Subcutaneous abdominal adipose tissue (tissue), 5 donors: ENCODE data around the gene SLC38A11.
"Not testable (repeated sequence)": the region's sequence is repeated elsewhere in the genome, so short reads cannot be mapped to it uniquely, and the experiment has no call there.

Experiments
- H3K27ac ChIP-seq: one replicate; pipeline ENCODE4 v1.7.0; 2013; ENCODE audit warnings: low read depth, mild to moderate bottlenecking, inconsistent platforms, low read length, moderate library complexity
- H3K27me3 ChIP-seq, 5 donors: one replicate each; pipeline ENCODE4 v1.7.0; 2013; ENCODE audit warnings: low read length in 5 of 5, inconsistent platforms in 1 of 5; ENCODE audit not compliant: control insufficient read depth in 5 of 5, insufficient read depth in 4 of 5
- H3K36me3 ChIP-seq, 5 donors: one replicate each; pipeline ENCODE4 v1.7.0; 2013; ENCODE audit warnings: low read length in 5 of 5; ENCODE audit not compliant: control insufficient read depth in 5 of 5, insufficient read depth in 5 of 5
- H3K4me1 ChIP-seq, 5 donors: one replicate each; pipeline ENCODE4 v1.7.0; 2013; ENCODE audit warnings: low read length in 5 of 5, mild to moderate bottlenecking in 3 of 5, moderate library complexity in 1 of 5; ENCODE audit not compliant: control insufficient read depth in 5 of 5, insufficient read depth in 5 of 5
- H3K4me3 ChIP-seq, 5 donors: one replicate each; pipeline ENCODE4 v1.7.0; 2013; ENCODE audit warnings: low read length in 5 of 5, low read depth in 1 of 5
- H3K9ac ChIP-seq, 5 donors: one replicate each; pipeline ENCODE4 v1.7.0; 2013; ENCODE audit warnings: low read length in 5 of 5, mild to moderate bottlenecking in 4 of 5, moderate library complexity in 3 of 5
- H3K9me3 ChIP-seq, 5 donors: one replicate each; pipeline ENCODE4 v1.7.0; 2013; ENCODE audit warnings: low read length in 5 of 5; ENCODE audit not compliant: control insufficient read depth in 5 of 5
- donor health status: healthy.
- donor health status: healthy.
- donor health status: healthy.
- donor health status: healthy.
- donor health status: healthy.

SLC38A11 gene

GRCh38 chr2:164868563-164869419 is 86.5 kb downstream of the SLC38A11 start:
- Histone ChIP-seq H3K4me3 (no peak overlapping the region), H3K9ac (peak overlapping the region in 1 of 5 donors; percentile 20), H3K36me3 (no peaks in the 10 kb centered on the region), H3K27me3 (no peaks in the 10 kb centered on the region), H3K9me3 (no peaks in the 10 kb centered on the region), H3K4me1 (peaks cover 0 to 23% (median 15%) of the 10 kb centered on the region in 5 donors), H3K27ac (peak overlapping the region; percentile 6)

- no peaks in the 10 kb centered on the region for H3K27me3 ChIP-seq
- no peak overlapping the region for H3K4me3 ChIP-seq
- H3K27ac ChIP-seq = peak overlapping the region; percentile 5
- no peaks in the 10 kb centered on the region for H3K36me3 ChIP-seq
- H3K4me1 ChIP-seq = peaks cover 0 to 23% (median 15%) of the 10 kb centered on the region in 5 donors
- no peak overlapping the region for H3K9ac ChIP-seq
- H3K9me3 ChIP-seq = no peaks in the 10 kb centered on the region
These were observed 87.4 kb downstream of the SLC38A11 start for GRCh38 chr2:164867779-164868397.

GRCh38 chr2:164866381-164866780 is 88.9 kb downstream of the SLC38A11 start:
- not testable (repeated sequence) for H3K9ac ChIP-seq, H3K36me3 ChIP-seq, H3K27ac ChIP-seq, H3K9me3 ChIP-seq, H3K4me3 ChIP-seq, H3K27me3 ChIP-seq
- peaks cover 0 to 17% (median 12%) of the 10 kb centered on the region in 5 donors for H3K4me1 ChIP-seq

- Histone ChIP-seq H3K4me3 (no peak overlapping the region), H3K27ac (no peak overlapping the region), H3K27me3 (no peaks in the 10 kb centered on the region), H3K9ac (no peak overlapping the region), H3K9me3 (no peaks in the 10 kb centered on the region), H3K4me1 (no peaks in the 10 kb centered on the region), H3K36me3 (no peaks in the 10 kb centered on the region)
These were observed 94.7 kb downstream of the SLC38A11 start for GRCh38 chr2:164860694-164861042.

- H3K4me1 ChIP-seq, H3K27me3 ChIP-seq, H3K9ac ChIP-seq, H3K4me3 ChIP-seq, H3K36me3 ChIP-seq, H3K9me3 ChIP-seq, H3K27ac ChIP-seq: not testable (repeated sequence)
These were observed 95.2 kb downstream of the SLC38A11 start for GRCh38 chr2:164859906-164860693.

- no peaks in the 10 kb centered on the region for H3K9me3 ChIP-seq
- no peaks in the 10 kb centered on the region for H3K36me3 ChIP-seq
- no peak overlapping the region for H3K27ac ChIP-seq
- no peaks in the 10 kb centered on the region for H3K27me3 ChIP-seq
- H3K9ac ChIP-seq = no peak overlapping the region
- H3K4me3 ChIP-seq = no peak overlapping the region
- H3K4me1 ChIP-seq = no peaks in the 10 kb centered on the region
These were observed 96.0 kb downstream of the SLC38A11 start for GRCh38 chr2:164859251-164859818.

GRCh38 chr2:164852086-164852485 is 103.2 kb downstream of the SLC38A11 start:
- peaks cover 0 to 25% (median 12%) of the 10 kb centered on the region in 5 donors for H3K4me1 ChIP-seq

GRCh38 chr2:164850235-164850634 is 105.1 kb downstream of the SLC38A11 start:
- H3K4me3 ChIP-seq = no peak overlapping the region
- peak overlapping the region in 2 of 5 donors; percentile 59 to 66 for H3K9ac ChIP-seq
- H3K27me3 ChIP-seq = no peaks in the 10 kb centered on the region
- H3K27ac ChIP-seq = peak overlapping the region; percentile 79
- peaks cover 0 to 25% (median 12%) of the 10 kb centered on the region in 5 donors for H3K4me1 ChIP-seq
- no peaks in the 10 kb centered on the region for H3K9me3 ChIP-seq
- H3K36me3 ChIP-seq = no peaks in the 10 kb centered on the region

More at GRCh38 chr2:164852086-164852485, 103.2 kb downstream of the SLC38A11 start:
- Histone ChIP-seq H3K27me3 (no peaks in the 10 kb centered on the region), H3K36me3 (no peaks in the 10 kb centered on the region), H3K9ac (no peak overlapping the region), H3K4me3 (no peak overlapping the region), H3K27ac (no peak overlapping the region), H3K9me3 (no peaks in the 10 kb centered on the region)

- H3K27ac ChIP-seq = peak overlapping the region; percentile 79
- H3K36me3 ChIP-seq = no peaks in the 10 kb centered on the region
- peak overlapping the region in 1 of 5 donors; percentile 48 for H3K9ac ChIP-seq
- H3K4me3 ChIP-seq = no peak overlapping the region
- H3K27me3 ChIP-seq = no peaks in the 10 kb centered on the region
- no peaks in the 10 kb centered on the region for H3K9me3 ChIP-seq
- H3K4me1 ChIP-seq = peaks cover 0 to 25% (median 12%) of the 10 kb centered on the region in 5 donors
These were observed 105.8 kb downstream of the SLC38A11 start for GRCh38 chr2:164849506-164849905.
